Suprapubic skin (tissue), 4 donors: Measurements from ENCODE around the gene CEBPE.

Experiments
- POLR2A ChIP-seq, 2 donors: fragments of 450-650 bp; IDR thresholded peaks; one replicate each; pipeline ENCODE4 v1.6.1; 2017; ENCODE audit warnings: antibody characterized with exemption in 2 of 2, mild to moderate bottlenecking in 2 of 2, moderate library complexity in 2 of 2
- POLR2AphosphoS5 ChIP-seq, 3 donors: sonication (generic); formaldehyde crosslinking; IDR thresholded peaks; one replicate each; pipeline ENCODE4 v1.6.1; 2017; ENCODE audit warnings: antibody characterized with exemption in 3 of 3
- TF ChIP-seq, protein P1 (sequence below), 2 donors: fragments of 200-600 bp in 1 of 2; fragments of 450-650 bp in 1 of 2; sonication (generic) in 1 of 2; IDR thresholded peaks; one replicate each; pipeline ENCODE4 v1.5.1; 2016 to 2019; ENCODE audit warnings: antibody characterized with exemption in 2 of 2, mild to moderate bottlenecking in 1 of 2, moderate library complexity in 1 of 2

DNA sequence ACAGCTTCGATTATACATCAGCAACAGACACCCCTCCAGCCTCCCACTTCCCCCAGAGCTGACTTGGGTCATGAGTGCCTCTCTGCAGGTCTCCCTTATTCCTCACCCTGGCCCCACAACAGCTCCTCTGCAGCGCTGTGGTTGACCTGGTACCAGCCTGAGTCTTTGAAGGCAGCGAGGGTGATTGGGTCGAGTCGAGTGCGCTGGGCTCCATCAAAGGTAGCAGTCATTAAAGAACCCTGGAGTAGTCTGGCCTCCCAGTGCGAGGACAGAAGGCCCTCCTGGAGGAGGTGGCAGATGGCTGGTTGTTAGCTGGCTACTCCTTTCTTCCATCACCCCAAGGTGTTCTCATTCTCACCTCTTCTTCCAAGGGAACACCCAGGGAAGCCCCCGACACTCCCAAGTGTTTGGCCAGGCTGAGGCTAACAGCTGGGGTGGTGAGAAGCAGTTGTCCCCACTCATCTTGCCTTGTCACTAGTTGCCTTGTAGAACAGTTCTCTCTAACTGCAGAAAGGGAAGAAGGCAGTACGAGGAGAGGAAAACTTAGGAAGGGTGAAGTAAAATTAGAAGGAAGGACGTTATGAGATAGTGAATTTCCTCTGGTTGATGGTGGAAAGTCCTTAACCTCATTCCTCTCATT, 16.9 kb downstream of the CEBPE start:
- TF ChIP-seq, protein P1, sequence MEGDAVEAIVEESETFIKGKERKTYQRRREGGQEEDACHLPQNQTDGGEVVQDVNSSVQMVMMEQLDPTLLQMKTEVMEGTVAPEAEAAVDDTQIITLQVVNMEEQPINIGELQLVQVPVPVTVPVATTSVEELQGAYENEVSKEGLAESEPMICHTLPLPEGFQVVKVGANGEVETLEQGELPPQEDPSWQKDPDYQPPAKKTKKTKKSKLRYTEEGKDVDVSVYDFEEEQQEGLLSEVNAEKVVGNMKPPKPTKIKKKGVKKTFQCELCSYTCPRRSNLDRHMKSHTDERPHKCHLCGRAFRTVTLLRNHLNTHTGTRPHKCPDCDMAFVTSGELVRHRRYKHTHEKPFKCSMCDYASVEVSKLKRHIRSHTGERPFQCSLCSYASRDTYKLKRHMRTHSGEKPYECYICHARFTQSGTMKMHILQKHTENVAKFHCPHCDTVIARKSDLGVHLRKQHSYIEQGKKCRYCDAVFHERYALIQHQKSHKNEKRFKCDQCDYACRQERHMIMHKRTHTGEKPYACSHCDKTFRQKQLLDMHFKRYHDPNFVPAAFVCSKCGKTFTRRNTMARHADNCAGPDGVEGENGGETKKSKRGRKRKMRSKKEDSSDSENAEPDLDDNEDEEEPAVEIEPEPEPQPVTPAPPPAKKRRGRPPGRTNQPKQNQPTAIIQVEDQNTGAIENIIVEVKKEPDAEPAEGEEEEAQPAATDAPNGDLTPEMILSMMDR (IDR thresholded peaks at IDR 0.05), result no peak
- no peak for TF ChIP-seq POLR2A (IDR thresholded peaks at IDR 0.05)
- no peak for TF ChIP-seq POLR2AphosphoS5 (IDR thresholded peaks at IDR 0.05)
